Lung (tissue), 12 donors: ENCODE data around the gene EPHB2. TPM values are rescaled to one million over a fixed set of nuclear protein-coding genes. Genes with fewer than 3 reads are reported as not detected.

Experiments used
- ATAC-seq: fragments of 200-7000 bp; cut with Tn5 transposase; one replicate; pipeline ENCODE4 v1.9.1; 2020; ENCODE audit warnings: moderate number of reproducible peaks; ENCODE audit not compliant: insufficient read depth, low FRiP score
- DNase-seq, 3 donors: peaks; one replicate each; pipeline ENCODE4 v3.0.0-alpha.2; 2013 to 2017
- H3K27ac ChIP-seq, 2 donors: one replicate each; pipeline ENCODE4 v1.5.1; 2013; ENCODE audit warnings: mild to moderate bottlenecking in 2 of 2, moderate library complexity in 2 of 2, control low read depth in 1 of 2, inconsistent platforms in 1 of 2, low read depth in 1 of 2, low read length in 1 of 2
- H3K27me3 ChIP-seq, 3 donors: one replicate each; pipeline ENCODE4 v1.5.1; 2013; ENCODE audit warnings: low read length in 2 of 3; ENCODE audit not compliant: control insufficient read depth in 3 of 3, insufficient read depth in 3 of 3
- H3K36me3 ChIP-seq, 4 donors: one replicate each; pipeline ENCODE4 v1.5.1; 2013; ENCODE audit warnings: low read length in 4 of 4, mild to moderate bottlenecking in 1 of 4, moderate library complexity in 1 of 4; ENCODE audit not compliant: control insufficient read depth in 4 of 4, insufficient read depth in 4 of 4
- H3K4me1 ChIP-seq, 5 donors: one replicate each; pipeline ENCODE4 v1.5.1; 2013; ENCODE audit warnings: low read length in 5 of 5, mild to moderate bottlenecking in 2 of 5, moderate library complexity in 1 of 5; ENCODE audit not compliant: control insufficient read depth in 5 of 5, insufficient read depth in 5 of 5
- H3K4me3 ChIP-seq: one replicate; pipeline ENCODE4 v1.5.1; 2013; ENCODE audit warnings: mild to moderate bottlenecking, control low read depth, moderate library complexity
- H3K9ac ChIP-seq, 2 donors: one replicate each; pipeline ENCODE4 v1.5.1; 2013; ENCODE audit warnings: low read length in 2 of 2, control low read depth in 1 of 2; ENCODE audit not compliant: insufficient read depth in 1 of 2
- H3K9me3 ChIP-seq, 4 donors: one replicate each; pipeline ENCODE4 v1.5.1; 2013; ENCODE audit warnings: low read length in 3 of 4, mild to moderate bottlenecking in 1 of 4, moderate library complexity in 1 of 4; ENCODE audit not compliant: control insufficient read depth in 4 of 4, insufficient read depth in 3 of 4
- WGBS, 2 donors: extraction: QIAGEN DNeasy Blood & Tissue Kit; methylation state at CpG; one replicate each; pipeline ENCODE4 v1.1.7; 2013; 5-methylcytosine and 5-hydroxymethylcytosine counted together
- polyA plus RNA-seq, 2 donors: library from polyadenylated mRNA; stranded (reverse); fragments of 200-250 nt; gene quantifications; one replicate each; pipeline ENCODE4 v1.2.1, GENCODE V29; 2013
- total RNA-seq, 2 donors: library from RNA; depleted of rRNA in 1 of 2; stranded (reverse); fragments of >200 nt in 1 of 2; gene quantifications; one replicate each; pipeline ENCODE4 v1.2.1, GENCODE V29; 2014 to 2021
- TF ChIP-seq, protein P1 (sequence below): IDR thresholded peaks from 2 replicates; pipeline ENCODE4 v1.5.1; 2012; ENCODE audit warnings: mild to moderate bottlenecking; ENCODE audit errors: control extremely low read depth, extremely low read depth
- donor health status: control.
- donor health status: control.
- donor health status: Bipolar disorder and iron deficiency.
- donor health status: healthy.
- donor health status: DM: yes; HTN: yes; CAD: no.

Gene EPHB2
- total and polyA plus RNA-seq, 4 donors, result 1.2 to 8.5 (median 5.8) TPM

DNA sequence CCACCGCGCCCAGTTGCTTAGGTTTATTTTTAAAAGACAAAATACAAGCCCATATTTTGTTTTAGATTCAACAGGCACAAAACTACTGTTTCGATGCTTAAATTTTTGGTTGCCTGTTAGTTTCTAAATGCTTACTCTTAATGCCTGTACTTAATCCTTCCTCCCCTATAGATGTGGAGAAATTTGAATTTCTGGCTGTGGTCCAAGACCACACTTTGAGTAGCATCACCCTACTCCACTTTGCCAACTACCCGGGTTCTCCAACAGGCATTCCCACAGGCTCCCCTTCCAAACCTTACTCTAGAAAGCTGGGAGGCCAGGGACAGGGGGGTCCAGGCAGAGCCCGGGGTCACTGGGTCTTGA is 242.0 kb downstream of the EPHB2 start:
- H3K4me1 ChIP-seq, result peaks cover 0 to 5% (median 0%) of the 10 kb centered on the region in 5 donors
- H3K9me3 ChIP-seq, result peaks cover 0 to 3% (median 0%) of the 10 kb centered on the region in 4 donors
- TF ChIP-seq, protein P1, sequence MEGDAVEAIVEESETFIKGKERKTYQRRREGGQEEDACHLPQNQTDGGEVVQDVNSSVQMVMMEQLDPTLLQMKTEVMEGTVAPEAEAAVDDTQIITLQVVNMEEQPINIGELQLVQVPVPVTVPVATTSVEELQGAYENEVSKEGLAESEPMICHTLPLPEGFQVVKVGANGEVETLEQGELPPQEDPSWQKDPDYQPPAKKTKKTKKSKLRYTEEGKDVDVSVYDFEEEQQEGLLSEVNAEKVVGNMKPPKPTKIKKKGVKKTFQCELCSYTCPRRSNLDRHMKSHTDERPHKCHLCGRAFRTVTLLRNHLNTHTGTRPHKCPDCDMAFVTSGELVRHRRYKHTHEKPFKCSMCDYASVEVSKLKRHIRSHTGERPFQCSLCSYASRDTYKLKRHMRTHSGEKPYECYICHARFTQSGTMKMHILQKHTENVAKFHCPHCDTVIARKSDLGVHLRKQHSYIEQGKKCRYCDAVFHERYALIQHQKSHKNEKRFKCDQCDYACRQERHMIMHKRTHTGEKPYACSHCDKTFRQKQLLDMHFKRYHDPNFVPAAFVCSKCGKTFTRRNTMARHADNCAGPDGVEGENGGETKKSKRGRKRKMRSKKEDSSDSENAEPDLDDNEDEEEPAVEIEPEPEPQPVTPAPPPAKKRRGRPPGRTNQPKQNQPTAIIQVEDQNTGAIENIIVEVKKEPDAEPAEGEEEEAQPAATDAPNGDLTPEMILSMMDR, result no peak
- ATAC-seq (no peak), DNase-seq (no peak)
- no peaks in the 10 kb centered on the region for H3K36me3 ChIP-seq
- 77 to 91% methylated on average over 5 of the region's 5 CpGs for WGBS, 2 donors
- no peak overlapping the region for H3K27ac ChIP-seq
- peaks cover 16 to 51% (median 26%) of the 10 kb centered on the region in 3 donors for H3K27me3 ChIP-seq
- H3K4me3 ChIP-seq, result no peak overlapping the region
- no peak overlapping the region for H3K9ac ChIP-seq

DNA sequence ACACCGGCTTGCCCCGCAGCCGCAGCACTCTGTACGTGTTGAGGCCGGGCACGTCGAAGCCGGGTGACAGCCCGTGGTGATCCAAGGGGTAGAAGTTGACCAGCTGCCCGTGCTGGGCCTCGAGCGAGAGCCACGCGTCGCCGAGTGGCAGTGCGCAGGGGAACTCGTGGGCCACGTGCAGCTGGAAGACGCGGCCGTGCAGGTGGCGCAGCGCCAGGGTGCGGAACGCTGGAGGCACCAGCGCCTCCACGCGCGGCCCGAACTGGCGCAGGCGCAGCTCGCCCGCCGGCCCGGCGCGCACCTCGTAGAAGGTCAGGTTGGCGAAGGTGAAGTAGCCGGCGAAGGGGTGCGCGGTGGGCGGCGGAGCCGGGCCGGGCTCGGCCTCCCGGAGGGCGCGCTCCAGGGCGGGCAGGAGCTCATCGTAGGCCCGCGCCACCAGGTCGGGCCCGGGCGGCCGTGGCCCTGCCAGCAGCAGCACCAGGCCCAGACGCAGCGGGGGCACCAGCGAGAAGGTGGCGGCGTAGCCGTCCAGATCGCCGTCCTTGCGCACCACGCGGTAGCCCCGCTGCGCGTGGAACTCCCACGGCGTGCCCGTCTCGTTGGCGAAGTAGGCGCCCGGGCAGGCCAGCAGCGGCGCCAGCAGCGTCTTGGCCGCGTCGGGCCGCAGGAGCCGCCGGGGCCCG is 242.6 kb downstream of the EPHB2 start:
- no peak for DNase-seq
- Histone ChIP-seq H3K36me3 (no peaks in the 10 kb centered on the region), H3K4me3 (no peak overlapping the region), H3K4me1 (peaks cover 0 to 5% (median 0%) of the 10 kb centered on the region in 5 donors), H3K27me3 (peaks cover 16 to 51% (median 26%) of the 10 kb centered on the region in 3 donors), H3K9me3 (peaks cover 0 to 3% (median 0%) of the 10 kb centered on the region in 4 donors), H3K27ac (no peak overlapping the region), H3K9ac (no peak overlapping the region)
- TF ChIP-seq, protein P1, result no peak
- no peak for ATAC-seq
- 8 to 23% methylated on average over 34 to 92 of the region's 92 CpGs for WGBS, 2 donors

DNA sequence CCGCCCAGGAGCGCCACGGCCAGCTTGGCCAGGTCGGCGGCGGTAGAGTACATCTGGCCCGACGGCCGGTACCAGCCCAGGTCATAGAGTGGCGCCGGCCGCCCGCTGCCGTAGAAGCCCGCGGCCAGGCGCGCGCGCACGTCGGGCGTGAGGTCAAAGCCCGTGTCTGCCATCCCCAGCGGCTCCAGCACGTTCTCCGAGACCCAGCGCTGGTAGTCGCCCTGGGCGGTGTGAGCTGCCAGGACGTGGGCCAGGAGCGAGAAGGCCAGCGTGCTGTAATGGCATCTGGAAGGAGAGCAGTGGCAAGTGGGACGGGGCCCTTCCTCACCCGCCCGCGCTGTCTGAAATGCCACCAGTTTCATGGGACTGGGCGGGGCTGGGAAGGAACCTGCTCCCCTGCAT is 243.1 kb downstream of the EPHB2 start:
- peaks cover 0 to 3% (median 0%) of the 10 kb centered on the region in 4 donors for H3K9me3 ChIP-seq
- H3K27me3 ChIP-seq, result peaks cover 16 to 51% (median 26%) of the 10 kb centered on the region in 3 donors
- TF ChIP-seq, protein P1, result no peak
- ATAC-seq (no peak), DNase-seq (no peak)
- no peak overlapping the region for H3K9ac ChIP-seq
- 11 to 17% methylated on average over 36 to 38 of the region's 38 CpGs for WGBS, 2 donors
- H3K36me3 ChIP-seq, result no peaks in the 10 kb centered on the region
- H3K4me3 ChIP-seq, result no peak overlapping the region
- H3K27ac ChIP-seq, result no peak overlapping the region
- H3K4me1 ChIP-seq, result peaks cover 0 to 5% (median 0%) of the 10 kb centered on the region in 5 donors
